Astrocyte (in vitro differentiated cells and primary cell): ENCODE data around the gene CDC34. TPM values are rescaled to one million over a fixed set of nuclear protein-coding genes. Genes with fewer than 3 reads are reported as not detected.
A peak's percentile ranks its signal among the peaks of the same experiment; 100 is the strongest.

Source experiments
- DNase-seq: peaks from one replicate; pipeline ENCODE4 v3.0.0-alpha.2; 2010; ENCODE audit warnings: low read depth
- FAIRE-seq: peaks from 2 replicates; lab custom pipeline; 2011; peaks lifted over from hg19 to GRCh38; lab: Jason Lieb, UNC
- H2AFZ ChIP-seq: 2 replicates; pipeline ENCODE4 v1.6.0; 2012; ENCODE audit warnings: low read depth, low read length, inconsistent platforms
- H3K27ac ChIP-seq: 2 replicates; pipeline ENCODE4 v1.5.1; 2011; ENCODE audit warnings: low read depth, low read length, inconsistent platforms
- H3K27me3 ChIP-seq: 2 replicates; pipeline ENCODE4 v1.6.0; 2011; ENCODE audit warnings: low read length, inconsistent platforms; ENCODE audit not compliant: insufficient read depth
- H3K36me3 ChIP-seq: 2 replicates; pipeline ENCODE4 v1.5.1; 2011; ENCODE audit warnings: low read length, inconsistent platforms; ENCODE audit not compliant: insufficient read depth
- H3K4me1 ChIP-seq: 2 replicates; pipeline ENCODE4 v1.5.1; 2011; ENCODE audit warnings: low read length, inconsistent platforms; ENCODE audit not compliant: insufficient read depth
- H3K4me2 ChIP-seq: 2 replicates; pipeline ENCODE4 v1.6.0; 2012; ENCODE audit warnings: low read length, inconsistent platforms
- H3K4me3 ChIP-seq: 2 replicates; pipeline ENCODE4 v1.5.1; 2011; ENCODE audit warnings: low read depth, mild to moderate bottlenecking, low read length, inconsistent platforms; ENCODE audit not compliant: insufficient read depth
- H3K79me2 ChIP-seq: 2 replicates; pipeline ENCODE4 v1.6.0; 2012; ENCODE audit warnings: mild to moderate bottlenecking, low read length, inconsistent platforms; ENCODE audit not compliant: insufficient read depth
- H3K9ac ChIP-seq: 2 replicates; pipeline ENCODE4 v1.6.0; 2012; ENCODE audit warnings: mild to moderate bottlenecking, low read length, inconsistent platforms
- H3K9me3 ChIP-seq: 2 replicates; pipeline ENCODE4 v1.5.1; 2012; ENCODE audit warnings: low read depth, mild to moderate bottlenecking, low read length, inconsistent platforms; ENCODE audit not compliant: insufficient read depth
- H4K20me1 ChIP-seq: 2 replicates; pipeline ENCODE4 v1.6.0; 2012; ENCODE audit warnings: low read length, inconsistent platforms; ENCODE audit not compliant: insufficient read depth
- H3K27ac Mint-ChIP-seq: one replicate; pipeline ENCODE4 v1.8.0; 2021; ENCODE audit warnings: mild to moderate bottlenecking, mixed read lengths; ENCODE audit not compliant: unreplicated experiment
- H3K27me3 Mint-ChIP-seq: one replicate; pipeline ENCODE4 v1.8.0; 2021; ENCODE audit warnings: low read depth, mixed read lengths; ENCODE audit not compliant: unreplicated experiment
- H3K36me3 Mint-ChIP-seq: one replicate; pipeline ENCODE4 v1.8.0; 2021; ENCODE audit warnings: low read depth, mixed read lengths; ENCODE audit not compliant: unreplicated experiment
- H3K4me1 Mint-ChIP-seq: one replicate; pipeline ENCODE4 v1.8.0; 2021; ENCODE audit warnings: low read depth, mixed read lengths; ENCODE audit not compliant: unreplicated experiment
- H3K4me3 Mint-ChIP-seq: one replicate; pipeline ENCODE4 v1.8.0; 2021; ENCODE audit warnings: mild to moderate bottlenecking, moderate library complexity, mixed read lengths; ENCODE audit not compliant: unreplicated experiment
- H3K9me3 Mint-ChIP-seq: one replicate; pipeline ENCODE4 v1.8.0; 2021; ENCODE audit warnings: mild to moderate bottlenecking, mixed read lengths; ENCODE audit not compliant: unreplicated experiment
- EZH2 ChIP-seq: IDR thresholded peaks from 2 replicates; pipeline ENCODE4 v1.6.1; 2012; ENCODE audit warnings: mild to moderate bottlenecking, low read length, inconsistent platforms; ENCODE audit not compliant: insufficient read depth
- total RNA-seq: library from RNA; stranded (reverse); gene quantifications from 2 replicates; pipeline ENCODE4 v1.2.1, GENCODE V29; 2021
- TF ChIP-seq, protein P1 (sequence below): IDR thresholded peaks from 2 replicates; pipeline ENCODE4 v1.5.1; 2011; ENCODE audit warnings: low read depth, mild to moderate bottlenecking, inconsistent platforms, low read length, moderate library complexity; ENCODE audit not compliant: insufficient read depth

Gene CDC34
- total RNA-seq, 1 donor from 2014 or later: 190 TPM

DNA sequence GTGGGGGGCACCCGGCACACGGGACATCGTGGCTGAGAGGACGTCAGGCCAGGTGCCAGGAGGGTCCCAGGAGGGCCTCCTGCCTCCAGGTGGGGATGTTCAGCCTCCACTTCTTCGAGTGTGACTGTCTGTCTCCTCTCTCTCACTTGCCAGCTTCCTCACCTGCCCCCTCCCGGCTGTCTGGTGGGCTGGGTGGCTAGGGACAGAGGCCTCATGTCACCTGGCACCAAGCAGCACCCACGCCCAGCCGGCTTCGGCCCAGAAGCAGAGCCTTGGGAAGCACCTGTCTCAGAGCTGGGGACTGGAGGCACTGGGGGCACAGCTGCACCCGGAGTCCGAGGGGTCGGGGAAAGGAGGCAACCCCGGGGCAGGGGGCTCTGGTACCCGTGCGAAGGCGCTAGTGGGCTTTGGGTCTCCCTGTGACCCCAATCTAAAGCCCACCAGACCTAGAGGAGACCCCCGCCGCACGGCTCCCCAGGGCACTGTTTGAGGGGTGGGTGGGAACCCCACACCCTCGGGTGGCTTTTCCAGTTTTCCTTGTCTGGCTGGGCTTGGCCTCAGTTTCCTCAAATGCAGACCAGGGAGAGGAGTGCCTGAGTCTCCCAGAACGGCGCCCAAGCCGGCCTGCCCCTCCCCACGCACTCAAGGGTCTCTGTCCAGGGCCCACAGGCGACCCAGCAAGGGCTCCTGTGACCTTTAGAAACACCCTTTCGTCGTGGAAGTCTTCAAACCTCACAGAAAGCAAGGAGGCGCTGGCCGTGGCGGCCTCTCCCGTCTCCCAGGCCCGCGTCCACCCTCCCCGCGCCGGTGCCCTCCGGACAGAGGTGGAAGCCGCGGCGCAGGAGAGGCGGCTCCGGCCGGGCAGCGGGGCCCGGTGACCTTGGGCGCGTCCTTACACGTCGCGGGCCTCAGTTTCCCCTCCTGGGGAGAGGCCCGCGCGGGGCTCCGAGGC lies 57.5 kb downstream of the CDC34 start:
- Histone ChIP-seq H3K27ac (no peak overlapping the region), H3K27me3 (no peaks in the 10 kb centered on the region), H3K4me1 (peaks cover 31% of the 10 kb centered on the region), H4K20me1 (peaks cover 55% of the 10 kb centered on the region), H3K36me3 (no peaks in the 10 kb centered on the region), H3K9me3 (no peaks in the 10 kb centered on the region), H2AFZ (no peak overlapping the region), H3K79me2 (no peaks in the 10 kb centered on the region), H3K9ac (no peak overlapping the region), H3K4me2 (peak overlapping the region; percentile 50), H3K4me3 (no peak overlapping the region)
- Mint-ChIP-seq H3K9me3 (no peaks in the 10 kb centered on the region), H3K27me3 (peaks cover 21% of the 10 kb centered on the region), H3K27ac (no peak overlapping the region), H3K36me3 (peaks cover under 1% of the 10 kb centered on the region), H3K4me1 (peaks cover 9% of the 10 kb centered on the region), H3K4me3 (peak overlapping the region; percentile 57)
- TF ChIP-seq, protein P1, sequence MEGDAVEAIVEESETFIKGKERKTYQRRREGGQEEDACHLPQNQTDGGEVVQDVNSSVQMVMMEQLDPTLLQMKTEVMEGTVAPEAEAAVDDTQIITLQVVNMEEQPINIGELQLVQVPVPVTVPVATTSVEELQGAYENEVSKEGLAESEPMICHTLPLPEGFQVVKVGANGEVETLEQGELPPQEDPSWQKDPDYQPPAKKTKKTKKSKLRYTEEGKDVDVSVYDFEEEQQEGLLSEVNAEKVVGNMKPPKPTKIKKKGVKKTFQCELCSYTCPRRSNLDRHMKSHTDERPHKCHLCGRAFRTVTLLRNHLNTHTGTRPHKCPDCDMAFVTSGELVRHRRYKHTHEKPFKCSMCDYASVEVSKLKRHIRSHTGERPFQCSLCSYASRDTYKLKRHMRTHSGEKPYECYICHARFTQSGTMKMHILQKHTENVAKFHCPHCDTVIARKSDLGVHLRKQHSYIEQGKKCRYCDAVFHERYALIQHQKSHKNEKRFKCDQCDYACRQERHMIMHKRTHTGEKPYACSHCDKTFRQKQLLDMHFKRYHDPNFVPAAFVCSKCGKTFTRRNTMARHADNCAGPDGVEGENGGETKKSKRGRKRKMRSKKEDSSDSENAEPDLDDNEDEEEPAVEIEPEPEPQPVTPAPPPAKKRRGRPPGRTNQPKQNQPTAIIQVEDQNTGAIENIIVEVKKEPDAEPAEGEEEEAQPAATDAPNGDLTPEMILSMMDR: no peak
- peak; percentile 50 for TF ChIP-seq EZH2
- no peak for FAIRE-seq
- DNase-seq: no peak

- Histone ChIP-seq H3K27ac (no peak within 1 kb of the TSS), H3K36me3 (no peaks in the 10 kb centered on the region), H3K79me2 (no peaks in the 10 kb centered on the region), H4K20me1 (peaks cover 54% of the 10 kb centered on the region), H3K4me3 (no peak within 1 kb of the TSS), H3K9ac (no peak within 1 kb of the TSS), H3K27me3 (no peaks in the 10 kb centered on the region), H3K9me3 (no peaks in the 10 kb centered on the region), H3K4me2 (peak within 1 kb of the TSS; percentile 76), H3K4me1 (peaks cover 27% of the 10 kb centered on the region), H2AFZ (no peak within 1 kb of the TSS)
- no peaks in the 10 kb centered on the region for H3K9me3 Mint-ChIP-seq
- DNase-seq (no peak), FAIRE-seq (no peak)
- H3K36me3 Mint-ChIP-seq: no peaks in the 10 kb centered on the region
- peak within 1 kb of the TSS; percentile 57 for H3K4me3 Mint-ChIP-seq
- peaks cover 26% of the 10 kb centered on the region for H3K27me3 Mint-ChIP-seq
- H3K27ac Mint-ChIP-seq: no peak within 1 kb of the TSS
- TF ChIP-seq, protein P1: no peak
- peaks cover 7% of the 10 kb centered on the region for H3K4me1 Mint-ChIP-seq
Measured at GRCh38 chr19:589693-590395, 58.3 kb downstream of the CDC34 start, which contains the start of gene HCN2. HCN2 (plus strand) TSS chr19:589881; CDS start chr19:589946, 65 bp downstream.
